Measurements from ENCODE around the gene AGAP3.

AGAP3 gene

DNA sequence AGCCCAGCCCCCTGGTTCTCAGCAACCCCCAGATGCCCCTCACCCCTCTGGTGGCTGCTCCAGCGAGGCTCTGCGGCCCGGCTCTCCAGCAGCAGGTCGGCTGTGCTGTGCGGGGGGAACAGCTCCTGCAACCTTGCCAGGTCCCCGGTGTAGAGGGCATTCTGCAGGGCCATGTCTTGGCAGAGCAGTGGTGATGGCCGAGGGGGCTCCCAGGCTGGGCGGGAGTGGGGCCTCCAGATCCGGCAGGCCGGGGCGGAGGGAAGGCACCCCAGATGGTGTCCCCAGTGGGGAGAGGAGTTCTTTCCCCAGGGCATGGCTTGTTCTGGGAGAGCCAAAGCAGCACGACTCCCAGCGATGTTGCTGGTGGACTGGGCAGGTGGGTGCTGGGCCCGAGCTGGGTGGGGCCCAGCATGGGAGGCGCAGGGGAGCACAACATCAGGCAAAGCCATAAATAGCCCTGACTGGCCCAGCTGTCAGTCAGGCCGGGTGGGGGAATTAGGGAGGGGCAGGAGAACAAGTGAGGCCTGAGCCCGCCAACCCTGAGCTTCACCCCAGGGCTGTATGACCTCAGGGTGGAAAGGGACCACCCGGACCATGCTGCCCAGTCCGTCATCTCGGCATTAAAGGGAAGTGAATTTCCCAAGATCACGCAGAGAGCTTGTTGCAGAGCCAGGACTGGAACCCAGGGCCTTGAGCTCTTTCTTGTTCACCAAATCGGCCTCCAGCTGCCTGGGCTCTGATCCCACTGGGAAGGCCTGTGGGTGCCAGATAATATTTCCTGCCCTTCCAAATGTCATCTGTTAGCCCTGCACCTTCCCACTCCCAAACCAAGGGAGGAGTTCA is 101.4 kb downstream of the AGAP3 start:
- DNase-seq: no peak

DNA sequence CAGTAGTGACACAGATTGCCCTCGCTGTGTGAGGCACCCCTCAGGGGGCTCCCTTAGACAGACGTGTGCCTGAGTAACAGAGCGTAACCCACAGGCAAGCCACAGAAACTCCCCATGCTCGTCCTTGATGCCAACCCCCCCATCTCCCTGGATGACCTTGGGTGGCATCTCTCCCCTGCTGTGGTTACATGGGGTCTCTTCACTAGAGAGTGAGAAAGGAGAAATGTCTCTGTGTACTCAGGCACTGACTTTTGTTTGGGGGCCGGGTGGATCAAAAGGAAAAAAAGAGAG is 101.9 kb downstream of the AGAP3 start:
- DNase-seq: no peak

DNA sequence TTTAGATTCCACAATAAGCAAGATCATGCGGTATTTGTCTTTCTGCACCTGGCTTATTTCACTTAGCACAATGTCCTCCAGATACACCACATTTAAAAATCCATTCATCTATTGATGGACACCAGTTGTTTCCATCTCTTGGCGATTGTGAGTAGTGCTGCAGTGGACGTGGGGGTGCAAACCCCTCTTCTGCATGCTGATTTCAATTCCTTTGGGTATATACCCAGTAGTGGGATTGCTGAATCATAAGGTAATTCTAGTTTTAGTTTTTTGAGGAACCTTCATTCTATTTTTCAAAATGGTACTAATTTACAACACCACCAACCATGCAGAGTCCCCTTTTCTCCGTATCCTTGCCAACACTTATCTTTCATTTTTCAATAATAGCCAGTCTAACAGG is 102.8 kb downstream of the AGAP3 start:
- DNase-seq: no peak

DNA sequence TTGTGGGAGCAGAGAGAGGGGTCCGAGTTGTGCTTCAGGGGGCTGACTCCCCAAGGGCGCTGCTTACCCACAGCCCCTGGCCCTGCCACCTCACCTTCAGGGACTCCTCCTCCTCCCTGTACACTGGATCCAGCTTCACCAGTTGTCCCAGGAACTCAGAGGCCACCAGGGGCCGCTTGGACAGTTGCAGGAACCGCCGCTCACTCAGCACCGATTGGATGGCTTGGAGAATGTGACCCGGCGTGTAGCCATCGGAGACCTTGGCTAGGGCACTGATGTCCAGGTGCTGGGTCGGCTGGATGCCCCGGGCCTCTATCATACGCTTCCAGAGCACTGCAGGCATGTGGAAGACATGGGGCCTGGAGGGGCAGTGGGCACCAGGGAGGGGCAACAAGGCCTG is 105.3 kb downstream of the AGAP3 start:
- no peak for DNase-seq

DNA sequence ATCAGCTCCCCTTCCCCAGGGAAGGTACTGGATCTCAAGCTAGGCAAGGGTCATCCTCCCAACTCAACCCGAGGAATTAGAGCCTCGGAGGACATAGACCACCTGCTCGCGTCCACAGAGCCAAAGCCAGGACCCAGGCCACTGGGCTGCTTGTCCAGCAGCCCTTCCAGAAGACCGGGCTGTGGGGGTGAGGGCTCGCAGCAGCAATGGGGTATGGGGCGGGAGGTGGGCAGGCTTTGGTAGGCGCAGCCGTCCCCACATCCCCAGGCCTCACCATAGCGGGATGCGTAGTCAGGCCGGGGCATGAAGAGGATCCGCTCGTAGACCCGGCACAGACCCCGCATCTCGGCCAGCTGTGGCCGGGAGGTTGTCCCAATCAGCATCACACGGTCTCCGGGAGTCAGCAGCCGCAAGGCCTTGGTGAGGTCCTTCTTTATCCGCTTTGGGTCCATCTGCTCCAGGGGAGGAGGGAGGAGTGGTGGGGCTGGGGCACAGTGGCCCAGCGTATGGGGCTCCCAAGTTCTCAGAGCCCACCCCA is 105.8 kb downstream of the AGAP3 start:
- no peak for DNase-seq

DNA sequence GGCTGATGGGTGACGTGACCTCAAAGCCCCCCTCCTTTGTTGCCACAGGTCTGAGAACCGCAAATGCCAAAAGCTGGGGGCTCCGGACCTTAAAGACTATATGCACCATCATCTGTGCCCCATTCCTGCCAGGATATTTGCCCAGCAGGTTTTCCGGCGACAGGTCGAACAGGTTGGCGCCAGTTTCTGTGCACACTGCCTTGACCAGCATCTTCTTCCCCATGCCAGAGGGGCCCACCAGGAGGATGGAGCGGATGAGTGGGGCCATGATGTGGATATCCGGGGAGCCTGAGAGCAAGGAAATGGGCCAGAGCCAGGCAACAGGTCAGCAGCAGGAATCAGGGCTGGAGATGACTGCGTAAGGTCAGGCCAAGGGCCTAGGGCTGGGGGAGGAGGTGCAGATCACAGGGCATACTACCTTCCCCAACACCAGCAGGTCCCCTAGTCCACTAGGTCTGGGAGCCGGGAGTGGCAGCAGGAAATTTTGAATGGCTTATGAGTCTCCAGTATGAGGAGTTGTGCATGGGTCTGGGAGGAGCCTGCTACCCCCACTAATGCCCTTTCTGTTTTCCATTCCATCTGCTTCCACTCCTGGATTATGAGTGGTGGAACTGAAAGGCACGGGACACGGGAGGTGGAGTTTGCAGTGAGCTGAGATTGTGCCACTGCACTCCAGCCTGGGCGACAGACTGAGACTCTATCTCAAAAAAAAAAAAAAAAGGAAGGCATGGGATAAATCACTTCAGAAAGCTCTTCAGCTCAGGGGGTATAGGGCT is 107.1 kb downstream of the AGAP3 start:
- no peak for DNase-seq
